ENCODE measurements around the gene TMEM80.

The TMEM80 gene

DNA sequence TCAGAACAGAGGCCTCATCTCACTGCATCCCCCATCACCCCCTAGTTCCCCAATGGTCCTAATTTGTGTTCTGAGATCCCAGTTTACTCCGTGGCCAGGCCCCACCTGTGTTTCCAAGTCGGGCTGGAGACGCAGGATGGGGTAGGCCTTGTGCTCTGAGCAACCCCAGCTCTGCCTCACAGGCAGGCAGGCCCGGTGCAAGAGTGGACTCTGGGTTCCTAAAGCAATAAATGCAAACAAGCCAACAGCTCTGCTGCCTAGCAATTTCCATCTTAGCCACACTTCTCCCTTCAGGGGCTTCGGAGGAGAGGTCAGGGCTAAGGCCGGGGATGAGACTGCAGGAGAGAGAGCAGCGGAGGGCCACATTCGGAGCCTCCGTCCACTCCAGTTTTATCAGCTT lies 7.9 kb downstream of the TMEM80 start:
- peak overlapping the region; percentile 60 for H3K9ac ChIP-seq (ENCODE audit: low read depth, low read length)
- no peak overlapping the region for H3K4me3 ChIP-seq (ENCODE audit: low read length)
- H3K27me3 ChIP-seq (ENCODE audit: control insufficient read depth, insufficient read depth, low read length): no peaks in the 10 kb centered on the region
- H3K4me2 ChIP-seq (ENCODE audit: low read length): no peak overlapping the region
- no peaks in the 10 kb centered on the region for H3K9me3 ChIP-seq (replicated peaks; ENCODE audit: low read length)
- H3K36me3 ChIP-seq (ENCODE audit: insufficient read depth, low read length): peaks cover 17% of the 10 kb centered on the region
- H3K4me1 ChIP-seq (ENCODE audit: control insufficient read depth, insufficient read depth, low read length): peaks cover 52% of the 10 kb centered on the region

DNA sequence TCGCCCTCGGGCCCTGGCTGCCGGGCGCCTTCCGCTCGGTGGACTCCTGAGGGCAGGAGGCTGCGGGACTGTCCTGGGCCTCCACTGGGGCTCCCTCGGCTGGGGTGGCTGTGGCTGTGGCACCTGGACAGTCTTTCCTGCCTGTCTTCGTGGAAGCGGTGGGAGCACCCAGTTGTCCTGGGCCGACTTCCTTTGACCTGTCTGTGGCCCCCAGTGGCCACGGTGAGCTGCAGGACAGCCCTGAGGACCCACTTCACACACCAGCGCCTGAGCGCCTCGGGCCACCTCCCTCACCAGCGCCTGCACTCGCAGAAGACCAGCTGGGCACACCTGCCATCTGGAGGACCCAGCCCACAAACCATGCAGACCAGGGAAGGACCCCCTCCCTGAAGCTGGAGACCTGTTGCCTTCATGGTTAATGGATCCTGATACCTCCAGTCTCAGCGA lies 8.6 kb downstream of the TMEM80 start:
- Histone ChIP-seq H3K27me3 (ENCODE audit: control insufficient read depth, insufficient read depth, low read length) (no peaks in the 10 kb centered on the region), H3K4me3 (ENCODE audit: low read length) (no peak overlapping the region), H3K36me3 (ENCODE audit: insufficient read depth, low read length) (peaks cover 17% of the 10 kb centered on the region), H3K4me1 (ENCODE audit: control insufficient read depth, insufficient read depth, low read length) (peaks cover 46% of the 10 kb centered on the region), H3K4me2 (ENCODE audit: low read length) (no peak overlapping the region), H3K9me3 (replicated peaks; ENCODE audit: low read length) (no peaks in the 10 kb centered on the region), H3K9ac (ENCODE audit: low read depth, low read length) (no peak overlapping the region)

DNA sequence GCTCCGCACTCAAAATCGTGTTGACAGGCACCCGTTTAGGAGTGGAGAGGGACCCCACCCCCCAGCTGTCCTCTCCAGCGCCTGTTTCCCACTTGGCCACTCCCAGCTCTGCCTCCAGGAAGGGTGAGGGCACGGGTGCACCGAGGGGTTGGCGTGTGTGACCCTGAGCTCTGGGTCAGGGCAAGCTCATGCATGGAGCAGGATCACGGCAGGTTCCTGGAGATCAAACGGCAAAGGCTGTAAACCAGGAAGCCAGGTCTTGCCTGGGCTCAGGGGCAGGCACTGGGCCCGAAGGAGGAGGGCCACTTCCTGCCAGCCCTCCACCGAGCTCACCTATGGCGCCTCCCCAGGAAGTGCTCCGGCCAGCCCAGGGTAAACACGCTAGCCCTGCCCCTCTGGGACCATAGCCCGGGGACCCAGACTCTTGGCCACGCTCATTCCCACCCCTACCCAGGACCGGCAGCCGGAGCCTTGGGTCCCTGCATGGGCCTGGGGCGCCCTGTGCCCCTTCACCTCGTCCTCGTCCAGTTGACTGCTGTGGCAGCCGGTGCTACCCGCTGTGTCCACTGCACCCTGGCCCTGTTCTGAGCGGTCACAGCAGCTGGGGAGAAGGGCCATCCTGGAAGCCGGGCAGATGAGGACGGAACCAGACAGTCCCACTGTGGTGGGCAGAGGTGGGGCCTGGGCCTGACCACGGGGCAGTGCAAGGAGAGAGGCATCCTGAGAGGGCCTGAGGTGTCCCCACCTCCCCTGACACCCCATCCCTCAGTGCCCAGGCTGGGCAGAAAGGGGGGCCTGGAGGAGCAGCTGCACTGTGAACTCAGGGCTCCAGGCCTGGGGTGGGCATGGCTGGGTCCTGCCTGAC lies 9.4 kb downstream of the TMEM80 start:
- no peaks in the 10 kb centered on the region for H3K27me3 ChIP-seq (ENCODE audit: control insufficient read depth, insufficient read depth, low read length)
- peak overlapping the region; percentile 61 for H3K4me3 ChIP-seq (ENCODE audit: low read length)

DNA sequence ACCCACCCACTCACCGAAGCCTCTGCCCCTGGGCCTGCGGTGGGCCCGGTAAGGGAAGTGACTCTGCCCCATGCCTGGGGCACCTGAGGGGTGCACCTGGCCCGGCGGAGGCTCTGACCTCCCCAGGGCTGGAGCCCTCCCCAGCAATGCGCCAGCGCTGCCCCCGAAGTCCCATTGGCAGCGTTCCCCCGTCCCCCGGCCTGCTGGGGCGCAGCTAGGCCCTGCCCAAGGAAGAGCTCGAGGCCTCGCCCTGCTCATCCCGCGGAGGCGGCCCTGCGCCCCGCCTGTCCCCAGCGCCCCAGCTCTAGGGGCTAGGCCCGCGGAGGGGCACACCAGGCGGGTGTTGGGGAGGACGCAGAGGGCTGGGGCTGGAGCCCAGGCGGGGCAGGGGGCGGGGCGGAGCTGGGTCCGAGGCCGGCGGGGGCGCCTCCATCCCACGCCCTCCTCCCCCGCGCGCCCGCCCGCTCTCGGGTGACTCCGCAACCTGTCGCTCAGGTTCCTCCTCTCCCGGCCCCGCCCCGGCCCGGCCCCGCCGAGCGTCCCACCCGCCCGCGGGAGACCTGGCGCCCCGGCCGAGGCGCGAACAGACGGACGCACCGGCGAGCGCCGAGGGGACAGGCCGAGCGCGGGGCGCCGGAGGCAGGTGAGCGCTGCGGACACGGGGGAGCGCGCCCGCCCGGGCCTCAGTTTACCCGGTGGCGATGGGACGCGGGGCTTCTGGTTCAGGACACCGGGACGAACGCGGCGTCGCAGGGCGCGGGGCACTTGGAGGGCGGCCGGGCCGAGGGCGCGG lies 10.2 kb downstream of the TMEM80 start, which contains the start of gene EPS8L2:
Gene EPS8L2 (plus strand): TSS at position 586 of the 793 bp plus-strand sequence. CDS start 3,177 bp downstream, outside the sequence.
- H3K4me3 ChIP-seq (ENCODE audit: low read length): peak within 1 kb of the TSS; percentile 66
- peak within 1 kb of the TSS; percentile 78 for H3K4me2 ChIP-seq (ENCODE audit: low read length)
- H3K4me1 ChIP-seq (ENCODE audit: control insufficient read depth, insufficient read depth, low read length): peaks cover 49% of the 10 kb centered on the region
- peaks cover 8% of the 10 kb centered on the region for H3K36me3 ChIP-seq (ENCODE audit: insufficient read depth, low read length)
- no peaks in the 10 kb centered on the region for H3K27me3 ChIP-seq (ENCODE audit: control insufficient read depth, insufficient read depth, low read length)
- H3K9me3 ChIP-seq (replicated peaks; ENCODE audit: low read length): no peaks in the 10 kb centered on the region
- H3K9ac ChIP-seq (ENCODE audit: low read depth, low read length): peak within 1 kb of the TSS; percentile 63

More for the DNA sequence above, 9.4 kb downstream of the TMEM80 start:
- Histone ChIP-seq H3K4me1 (ENCODE audit: control insufficient read depth, insufficient read depth, low read length) (peaks cover 46% of the 10 kb centered on the region), H3K9ac (ENCODE audit: low read depth, low read length) (peak overlapping the region; percentile 52), H3K4me2 (ENCODE audit: low read length) (peak overlapping the region; percentile 78), H3K36me3 (ENCODE audit: insufficient read depth, low read length) (peaks cover 13% of the 10 kb centered on the region), H3K9me3 (replicated peaks; ENCODE audit: low read length) (no peaks in the 10 kb centered on the region)

- Histone ChIP-seq H3K27me3 (ENCODE audit: control insufficient read depth, insufficient read depth, low read length) (no peaks in the 10 kb centered on the region), H3K9ac (ENCODE audit: low read depth, low read length) (peak overlapping the region; percentile 63), H3K4me3 (ENCODE audit: low read length) (peak overlapping the region; percentile 66), H3K9me3 (replicated peaks; ENCODE audit: low read length) (no peaks in the 10 kb centered on the region), H3K4me1 (ENCODE audit: control insufficient read depth, insufficient read depth, low read length) (peaks cover 50% of the 10 kb centered on the region), H3K4me2 (ENCODE audit: low read length) (peak overlapping the region; percentile 78), H3K36me3 (ENCODE audit: insufficient read depth, low read length) (peaks cover 8% of the 10 kb centered on the region)
Measured at GRCh38 chr11:706439-706956, 10.9 kb downstream of the TMEM80 start.

GRCh38 chr11:706957-707816 lies 11.6 kb downstream of the TMEM80 start:
- no peaks in the 10 kb centered on the region for H3K9me3 ChIP-seq (replicated peaks; ENCODE audit: low read length)
- H3K9ac ChIP-seq (ENCODE audit: low read depth, low read length): peak overlapping the region; percentile 63
- peak overlapping the region; percentile 78 for H3K4me2 ChIP-seq (ENCODE audit: low read length)
- peak overlapping the region; percentile 66 for H3K4me3 ChIP-seq (ENCODE audit: low read length)
- H3K4me1 ChIP-seq (ENCODE audit: control insufficient read depth, insufficient read depth, low read length): peaks cover 48% of the 10 kb centered on the region
- H3K36me3 ChIP-seq (ENCODE audit: insufficient read depth, low read length): peaks cover 8% of the 10 kb centered on the region
- no peaks in the 10 kb centered on the region for H3K27me3 ChIP-seq (ENCODE audit: control insufficient read depth, insufficient read depth, low read length)

DNA sequence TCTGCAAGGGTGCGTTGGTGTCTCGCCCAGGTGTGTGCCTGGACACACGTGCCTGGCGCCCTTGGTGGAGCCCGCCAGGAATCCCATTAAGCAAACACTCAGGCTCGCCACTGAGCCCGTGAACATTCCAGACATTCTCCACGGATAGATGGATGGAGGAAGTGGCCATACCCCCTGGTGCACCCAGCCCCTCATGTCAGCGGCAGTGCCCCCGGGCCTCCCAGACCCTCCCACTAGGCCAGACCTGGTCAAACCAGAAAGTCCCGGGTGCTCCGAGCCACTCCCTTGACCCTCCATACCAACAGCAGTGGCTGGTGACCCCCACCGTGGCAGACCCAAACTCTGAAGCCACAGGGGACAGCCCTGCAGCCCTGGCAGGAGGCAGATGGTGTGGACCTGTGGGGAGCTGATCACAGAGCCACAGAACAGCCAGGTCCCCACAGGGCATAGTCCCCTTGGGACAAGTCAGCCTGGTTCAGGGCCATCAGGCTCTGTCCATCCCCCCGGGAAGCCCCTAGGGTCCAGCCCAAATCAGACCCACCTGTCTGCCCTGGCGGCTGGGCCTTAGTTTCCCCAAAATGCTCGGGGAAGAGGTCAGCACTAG lies 12.3 kb downstream of the TMEM80 start:
- Histone ChIP-seq H3K9ac (ENCODE audit: low read depth, low read length) (no peak overlapping the region), H3K4me2 (ENCODE audit: low read length) (peak overlapping the region; percentile 78), H3K4me3 (ENCODE audit: low read length) (no peak overlapping the region), H3K4me1 (ENCODE audit: control insufficient read depth, insufficient read depth, low read length) (peaks cover 40% of the 10 kb centered on the region), H3K27me3 (ENCODE audit: control insufficient read depth, insufficient read depth, low read length) (no peaks in the 10 kb centered on the region), H3K9me3 (replicated peaks; ENCODE audit: low read length) (no peaks in the 10 kb centered on the region), H3K36me3 (ENCODE audit: insufficient read depth, low read length) (peaks cover 5% of the 10 kb centered on the region)

DNA sequence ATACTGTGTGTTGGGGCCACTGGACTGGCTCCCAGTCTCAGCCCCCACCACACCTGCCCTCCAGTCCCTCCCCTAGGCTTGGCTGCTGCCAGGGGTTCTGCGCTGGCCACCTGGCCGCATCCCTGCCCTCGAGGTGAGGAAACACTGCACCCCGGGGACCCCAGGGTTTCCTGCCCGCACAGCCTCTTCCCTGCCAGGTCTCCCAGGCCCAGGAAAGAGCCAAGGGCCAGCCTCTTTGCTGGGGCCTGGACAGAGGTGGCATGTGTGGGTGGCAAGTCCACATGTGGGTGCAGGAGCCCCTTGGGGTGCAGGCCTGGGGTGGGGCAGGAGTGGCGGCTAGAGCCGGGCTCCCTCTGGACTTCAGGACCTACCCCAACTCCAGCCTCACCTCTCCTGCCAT lies 12.9 kb downstream of the TMEM80 start:
- peaks cover 35% of the 10 kb centered on the region for H3K4me1 ChIP-seq (ENCODE audit: control insufficient read depth, insufficient read depth, low read length)
- no peak overlapping the region for H3K9ac ChIP-seq (ENCODE audit: low read depth, low read length)
- H3K27me3 ChIP-seq (ENCODE audit: control insufficient read depth, insufficient read depth, low read length): no peaks in the 10 kb centered on the region

DNA sequence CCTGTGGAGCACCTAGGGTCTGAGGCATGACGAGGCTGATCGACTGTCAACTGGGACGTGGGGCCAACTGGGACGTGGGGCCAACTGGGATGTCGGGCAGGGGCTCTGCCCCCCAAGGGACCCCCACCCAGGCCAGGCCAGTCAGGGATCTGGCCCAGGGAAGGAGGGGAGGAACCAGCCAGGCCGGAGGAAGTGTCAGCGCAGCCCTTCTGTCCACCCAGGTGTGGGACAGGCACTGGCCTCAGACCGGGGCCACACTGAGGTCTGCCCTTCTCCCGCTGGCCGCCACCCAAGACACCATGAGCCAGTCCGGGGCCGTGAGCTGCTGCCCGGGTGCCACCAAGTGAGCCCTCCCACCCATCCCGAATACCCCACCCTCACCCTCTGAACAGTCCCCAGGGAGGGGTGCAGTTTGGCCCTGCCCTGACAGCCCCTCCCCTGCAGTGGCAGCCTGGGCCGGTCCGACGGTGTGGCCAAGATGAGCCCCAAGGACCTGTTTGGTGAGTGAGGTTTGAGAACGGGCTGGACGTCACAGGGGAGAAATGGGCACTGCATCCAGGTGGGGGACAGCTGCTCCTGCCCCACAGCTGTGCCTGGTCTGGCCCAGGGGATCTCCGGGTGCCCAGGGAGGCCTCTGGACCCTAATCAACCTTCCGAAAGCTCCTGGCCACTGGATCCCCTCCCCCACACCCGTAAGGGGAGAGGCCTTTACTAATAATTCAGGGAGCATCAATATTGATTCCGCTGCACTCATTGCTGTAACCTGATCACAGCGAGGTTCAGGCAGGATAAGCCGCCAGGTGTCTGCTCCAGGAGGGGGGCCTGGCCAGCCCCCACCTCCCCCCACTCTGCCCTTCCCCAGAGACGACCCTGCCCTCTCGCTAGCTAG lies 13.7 kb downstream of the TMEM80 start:
- Histone ChIP-seq H3K4me2 (ENCODE audit: low read length) (no peak overlapping the region), H3K36me3 (ENCODE audit: insufficient read depth, low read length) (no peaks in the 10 kb centered on the region), H3K4me3 (ENCODE audit: low read length) (no peak overlapping the region), H3K4me1 (ENCODE audit: control insufficient read depth, insufficient read depth, low read length) (peaks cover 32% of the 10 kb centered on the region), H3K9ac (ENCODE audit: low read depth, low read length) (no peak overlapping the region), H3K9me3 (replicated peaks; ENCODE audit: low read length) (no peaks in the 10 kb centered on the region), H3K27me3 (ENCODE audit: control insufficient read depth, insufficient read depth, low read length) (no peaks in the 10 kb centered on the region)

More for the DNA sequence above, 12.9 kb downstream of the TMEM80 start:
- Histone ChIP-seq H3K4me2 (ENCODE audit: low read length) (no peak overlapping the region), H3K36me3 (ENCODE audit: insufficient read depth, low read length) (peaks cover 2% of the 10 kb centered on the region), H3K9me3 (replicated peaks; ENCODE audit: low read length) (no peaks in the 10 kb centered on the region), H3K4me3 (ENCODE audit: low read length) (no peak overlapping the region)

DNA sequence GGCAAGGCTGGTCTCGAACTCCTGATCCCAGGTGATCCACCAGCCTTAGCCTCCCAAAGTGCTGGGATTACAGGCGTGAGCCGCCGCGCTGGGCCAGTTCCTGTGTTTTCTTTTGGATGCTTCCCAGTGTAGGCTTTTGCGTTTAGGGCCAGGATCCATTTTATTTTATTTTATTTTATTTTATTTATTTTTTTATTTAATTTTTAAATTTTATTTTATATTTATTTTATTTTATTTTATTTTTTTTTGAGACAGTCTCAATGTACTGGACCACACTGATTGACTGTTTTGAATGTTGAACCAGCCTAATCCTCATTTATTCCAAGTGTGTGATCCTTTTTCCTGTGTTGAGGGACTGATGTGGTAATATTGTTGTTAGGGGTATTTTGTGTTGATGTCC lies 18.8 kb downstream of the TMEM80 start:
- Histone ChIP-seq H3K9ac (ENCODE audit: low read depth, low read length) (no peak overlapping the region), H3K9me3 (replicated peaks; ENCODE audit: low read length) (no peaks in the 10 kb centered on the region), H3K4me1 (ENCODE audit: control insufficient read depth, insufficient read depth, low read length) (peaks cover 8% of the 10 kb centered on the region), H3K4me2 (ENCODE audit: low read length) (no peak overlapping the region), H3K4me3 (ENCODE audit: low read length) (no peak overlapping the region), H3K27me3 (ENCODE audit: control insufficient read depth, insufficient read depth, low read length) (no peaks in the 10 kb centered on the region), H3K36me3 (ENCODE audit: insufficient read depth, low read length) (no peaks in the 10 kb centered on the region)

Measured in skeletal muscle satellite cell (primary cell).